Esophagus squamous epithelium (tissue), 5 donors: Measurements from ENCODE around the gene TCHH. TPM values are rescaled to one million over a fixed set of nuclear protein-coding genes. Genes with fewer than 3 reads are reported as not detected.

ENCODE experiments used
- DNase-seq: peaks from one replicate; lab custom pipeline; 2025; lab: John Stamatoyannopoulos, UW
- H3K27ac ChIP-seq, 4 donors: fragments of 200-600 bp; sonication (generic); one replicate each; pipeline ENCODE4 v1.5.1; 2016 to 2019; ENCODE audit warnings: mild to moderate bottlenecking in 1 of 4
- H3K27me3 ChIP-seq, 4 donors: fragments of 200-600 bp; sonication (generic); 1 replicate in 3 of 4; 2 replicates in 1 of 4; pipeline versions ENCODE4 v1.5.1 to v1.6.0; 2017 to 2021; ENCODE audit warnings: antibody characterized with exemption in 1 of 4
- H3K36me3 ChIP-seq, 3 donors: fragments of 200-600 bp; sonication (generic); one replicate each; pipeline ENCODE4 v1.5.1; 2016 to 2019
- H3K4me1 ChIP-seq, 3 donors: fragments of 200-600 bp; sonication (generic); one replicate each; pipeline ENCODE4 v1.5.1; 2017 to 2019
- H3K4me3 ChIP-seq, 4 donors: fragments of 200-600 bp; sonication (generic); 1 replicate in 3 of 4; 2 replicates in 1 of 4; pipeline ENCODE4 v1.5.1; 2016 to 2019; ENCODE audit warnings: mild to moderate bottlenecking in 2 of 4, moderate library complexity in 1 of 4
- H3K9me3 ChIP-seq, 3 donors: fragments of 200-600 bp; sonication (generic); one replicate each; pipeline ENCODE4 v1.5.1; 2016 to 2019
- POLR2A ChIP-seq, 4 donors: fragments of 450-650 bp; IDR thresholded peaks; one replicate each; pipeline ENCODE4 v1.6.1; 2017; ENCODE audit warnings: antibody characterized with exemption in 4 of 4, mild to moderate bottlenecking in 4 of 4, moderate library complexity in 3 of 4
- WGBS, 2 donors: methylation state at CpG; one replicate each; pipeline ENCODE4 v1.1.5; 2018; 5-methylcytosine and 5-hydroxymethylcytosine counted together
- intact Hi-C: fragments of 100-400 bp; cut with DNase I; formaldehyde crosslinking; loops from one replicate; pipeline ENCODE4 v1.15.0; 2022
- small RNA-seq, 4 donors: library from RNA; depleted of rRNA; stranded (forward); fragments of <200 nt; gene quantifications; one replicate each; pipeline ENCODE3, GENCODE V24; 2016
- total RNA-seq, 4 donors: library from RNA; depleted of rRNA; stranded (reverse); fragments of >200 nt; gene quantifications; one replicate each; pipeline ENCODE4 v1.1.0, GENCODE V29; 2016
- TF ChIP-seq, protein P1 (sequence below), 6 experiments: fragments of 450-650 bp in 4 of 6; fragments of 200-600 bp in 2 of 6; sonication (generic) in 2 of 6; IDR thresholded peaks; one replicate each; pipeline ENCODE4 v1.5.1; 2016 to 2019; ENCODE audit warnings: antibody characterized with exemption in 6 of 6, mild to moderate bottlenecking in 4 of 6, moderate library complexity in 4 of 6
- donor health status: DM: yes; HTN: yes; CAD: no.

The TCHH gene
- total RNA-seq, 4 donors from 2014 or later, result 0.18 to 0.44 (median 0.19) TPM

DNA sequence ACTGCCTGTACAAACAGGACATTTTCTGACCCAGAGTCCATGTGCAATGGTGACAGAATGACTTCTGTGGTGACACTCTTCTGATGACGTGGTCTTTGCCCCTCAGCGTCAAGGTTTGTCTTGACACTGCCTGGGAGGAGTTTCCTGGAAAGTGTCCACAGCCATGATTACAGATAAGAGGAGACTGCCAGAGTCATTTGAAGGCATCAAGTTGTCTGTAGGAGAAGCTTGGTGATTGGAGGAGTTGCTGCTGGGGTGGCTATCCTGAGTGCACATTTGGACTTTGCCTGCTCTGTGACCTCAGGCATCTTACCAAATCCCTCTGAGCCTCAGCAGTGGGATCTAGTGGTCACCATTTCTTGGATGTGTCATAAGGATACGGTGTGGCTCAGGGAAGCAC lies 44.1 kb downstream of the TCHH start:
- intact Hi-C loops, result no loop called here
- H3K36me3 ChIP-seq, result no peaks in the 10 kb centered on the region
- TF ChIP-seq, protein P1, sequence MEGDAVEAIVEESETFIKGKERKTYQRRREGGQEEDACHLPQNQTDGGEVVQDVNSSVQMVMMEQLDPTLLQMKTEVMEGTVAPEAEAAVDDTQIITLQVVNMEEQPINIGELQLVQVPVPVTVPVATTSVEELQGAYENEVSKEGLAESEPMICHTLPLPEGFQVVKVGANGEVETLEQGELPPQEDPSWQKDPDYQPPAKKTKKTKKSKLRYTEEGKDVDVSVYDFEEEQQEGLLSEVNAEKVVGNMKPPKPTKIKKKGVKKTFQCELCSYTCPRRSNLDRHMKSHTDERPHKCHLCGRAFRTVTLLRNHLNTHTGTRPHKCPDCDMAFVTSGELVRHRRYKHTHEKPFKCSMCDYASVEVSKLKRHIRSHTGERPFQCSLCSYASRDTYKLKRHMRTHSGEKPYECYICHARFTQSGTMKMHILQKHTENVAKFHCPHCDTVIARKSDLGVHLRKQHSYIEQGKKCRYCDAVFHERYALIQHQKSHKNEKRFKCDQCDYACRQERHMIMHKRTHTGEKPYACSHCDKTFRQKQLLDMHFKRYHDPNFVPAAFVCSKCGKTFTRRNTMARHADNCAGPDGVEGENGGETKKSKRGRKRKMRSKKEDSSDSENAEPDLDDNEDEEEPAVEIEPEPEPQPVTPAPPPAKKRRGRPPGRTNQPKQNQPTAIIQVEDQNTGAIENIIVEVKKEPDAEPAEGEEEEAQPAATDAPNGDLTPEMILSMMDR (IDR thresholded peaks at IDR 0.05), result no peak
- TF ChIP-seq POLR2A (IDR thresholded peaks at IDR 0.05), result no peak
- DNase-seq, result no peak
- 62 to 74% methylated on average over 3 of the region's 3 CpGs for WGBS, 2 donors
- H3K4me1 ChIP-seq, result no peaks in the 10 kb centered on the region
- peaks cover 0 to 61% (median 0%) of the 10 kb centered on the region in 4 donors for H3K27me3 ChIP-seq
- no peak overlapping the region for H3K4me3 ChIP-seq
- no peaks in the 10 kb centered on the region for H3K9me3 ChIP-seq
- H3K27ac ChIP-seq, result no peak overlapping the region

DNA sequence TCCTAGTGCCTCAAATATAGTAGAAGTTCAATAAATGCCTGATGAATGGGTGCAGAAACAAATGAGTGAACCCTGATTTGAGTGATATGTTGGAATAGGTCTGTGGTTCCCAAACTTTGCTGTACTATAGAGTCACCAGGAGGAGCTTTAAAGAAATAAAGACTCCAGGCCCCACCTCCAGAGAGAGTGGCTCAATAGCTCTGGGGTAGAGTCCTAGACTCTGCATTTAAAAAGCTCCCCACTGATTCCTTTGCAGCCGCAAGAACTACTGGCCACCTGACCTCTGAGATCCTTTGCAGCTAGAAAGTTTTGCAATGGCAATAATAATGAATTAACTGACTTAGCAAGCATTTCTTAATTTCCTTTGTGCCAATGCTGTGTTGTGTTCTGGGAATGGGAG lies 47.3 kb downstream of the TCHH start:
- H3K9me3 ChIP-seq, result no peaks in the 10 kb centered on the region
- 9 to 100% methylated on average over 1 of the region's 1 CpG for WGBS, 2 donors
- no peaks in the 10 kb centered on the region for H3K4me1 ChIP-seq
- H3K27ac ChIP-seq, result no peak overlapping the region
- no peaks in the 10 kb centered on the region for H3K36me3 ChIP-seq
- peaks cover 0 to 64% (median 0%) of the 10 kb centered on the region in 4 donors for H3K27me3 ChIP-seq
- DNase-seq, result no peak
- intact Hi-C loops, result loop anchor here (10.0 kb wide), 1 partner anchor 57 kb away; no protein-coding TSS in a partner anchor
- no peak overlapping the region for H3K4me3 ChIP-seq
- TF ChIP-seq, protein P1 (IDR thresholded peaks at IDR 0.05), result no peak
- TF ChIP-seq POLR2A (IDR thresholded peaks at IDR 0.05), result no peak

DNA sequence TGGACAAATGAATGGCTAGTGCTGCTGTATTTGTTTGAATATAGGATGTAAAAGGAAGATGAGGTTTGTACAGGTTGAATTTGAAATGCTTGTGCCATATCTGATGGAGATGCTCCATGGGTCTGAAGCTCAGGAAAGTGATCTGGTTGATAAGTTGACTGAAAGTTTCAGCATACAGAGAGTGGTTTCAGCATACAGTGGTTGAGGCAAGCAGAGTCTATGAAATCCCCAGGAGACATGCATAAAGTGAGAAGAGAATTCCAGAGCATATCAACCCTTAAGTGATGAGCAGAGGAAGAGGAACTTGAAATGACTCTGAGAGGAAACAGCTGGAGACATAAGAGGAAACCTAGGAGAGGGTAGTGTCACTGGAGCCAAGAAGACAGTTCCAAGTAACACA lies 48.1 kb downstream of the TCHH start:
- H3K4me3 ChIP-seq, result no peak overlapping the region
- no peaks in the 10 kb centered on the region for H3K4me1 ChIP-seq
- DNase-seq, result no peak
- no peak overlapping the region for H3K27ac ChIP-seq
- H3K36me3 ChIP-seq, result no peaks in the 10 kb centered on the region
- intact Hi-C loops, result loop anchor here (10.0 kb wide), 1 partner anchor 58 kb away; no protein-coding TSS in a partner anchor
- no peak for TF ChIP-seq POLR2A (IDR thresholded peaks at IDR 0.05)
- TF ChIP-seq, protein P1 (IDR thresholded peaks at IDR 0.05), result no peak
- H3K9me3 ChIP-seq, result no peaks in the 10 kb centered on the region
- peaks cover 0 to 64% (median 0%) of the 10 kb centered on the region in 4 donors for H3K27me3 ChIP-seq

DNA sequence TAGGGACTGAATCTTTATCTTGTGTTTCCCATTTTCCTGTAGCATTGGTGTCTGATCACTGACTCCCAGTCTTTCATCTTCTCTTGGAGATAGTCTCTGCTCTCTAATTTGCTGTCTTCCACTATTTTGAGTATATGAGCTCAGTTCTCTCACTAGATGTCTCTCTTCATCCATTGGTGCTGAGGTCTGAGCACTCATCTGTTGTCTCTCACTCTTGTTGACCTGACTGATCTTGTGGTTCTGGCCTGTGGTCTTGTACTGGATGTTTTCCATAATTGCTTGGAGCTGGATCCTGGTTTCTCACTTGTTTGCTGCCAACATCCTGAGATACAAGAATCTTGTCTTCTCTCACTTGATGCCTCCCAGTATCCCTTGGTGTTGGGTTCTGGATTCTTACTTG lies 53.3 kb downstream of the TCHH start:
- Histone ChIP-seq H3K4me1 (no peaks in the 10 kb centered on the region), H3K27ac (no peak overlapping the region), H3K27me3 (peaks cover 0 to 61% (median 0%) of the 10 kb centered on the region in 4 donors), H3K9me3 (no peaks in the 10 kb centered on the region), H3K36me3 (no peaks in the 10 kb centered on the region), H3K4me3 (no peak overlapping the region)
- DNase-seq, result no peak
- intact Hi-C loops, result loop anchor here (10.0 kb wide), 1 partner anchor 63 kb away; no protein-coding TSS in a partner anchor
- no peak for TF ChIP-seq POLR2A (IDR thresholded peaks at IDR 0.05)
- TF ChIP-seq, protein P1 (IDR thresholded peaks at IDR 0.05), result no peak

Small RNAs within 50 kb of the gene (small RNA-seq; reads per million reads assigned to genes)
- 0 reads per million in 4 donors for gene SPTLC1P4

Other genes with a start within 250 kb of the TCHH start
- 10 to 100 TPM in 3 of 4 donors, 1 to 10 TPM in 1; 3.5 to 14.3 (median 12.3) TPM for gene THEM4, start 205.9 kb downstream of the TCHH start, total RNA-seq
- gene S100A10, start 121.6 kb downstream of the TCHH start, total RNA-seq, result 100 to 1,000 TPM; 301 to 611 (median 447) TPM
- 1,000 to 10,000 TPM in 3 of 4 donors, 100 to 1,000 TPM in 1; 900 to 2,319 (median 1,590) TPM for gene S100A11, start 78.4 kb downstream of the TCHH start, total RNA-seq
- gene TCHHL1, start 26.4 kb downstream of the TCHH start, total RNA-seq, result not detected
- under 1 TPM; 0.09 to 0.95 (median 0.14) TPM for gene RPTN, start 43.8 kb upstream of the TCHH start, total RNA-seq
- gene HRNR, start 108.7 kb upstream of the TCHH start, total RNA-seq, result under 1 TPM in 1 of 4 donors, not detected in 3; 0.18 TPM
- 10 to 100 TPM in 1 of 4 donors, 1 to 10 TPM in 2, under 1 TPM in 1; 0.94 to 21.1 (median 4.3) TPM for gene FLG, start 209.8 kb upstream of the TCHH start, total RNA-seq
- under 1 TPM in 3 of 4 donors, not detected in 1; 0.11 to 0.19 (median 0.13) TPM for gene FLG2, start 244.6 kb upstream of the TCHH start, total RNA-seq